OCI-LY3 (cell line): Measurements from ENCODE around the gene HSPB8.
"Not testable (repeated sequence)": the region's sequence is repeated elsewhere in the genome, so short reads cannot be mapped to it uniquely, and the experiment has no call there.

Source experiments
- H2AFZ ChIP-seq: fragments of 200-600, 300-600 bp; shearing (Covaris generic); 2 replicates; pipeline ENCODE4 v1.6.0; 2014; ENCODE audit warnings: antibody characterized with exemption, low read depth, low read length
- H3K27ac ChIP-seq: fragments of 200-600, 300-600 bp; sonication (generic); 2 replicates; pipeline ENCODE4 v1.5.1; 2014; ENCODE audit warnings: mild to moderate bottlenecking, low read length, moderate library complexity, mixed read lengths
- H3K27me3 ChIP-seq: fragments of 200-600, 300-600 bp; sonication (generic); 2 replicates; pipeline ENCODE4 v1.6.1; 2014; ENCODE audit warnings: low read depth, low read length, mixed read lengths
- H3K36me3 ChIP-seq: fragments of 200-600, 300-600 bp; sonication (generic); replicated peaks from 2 replicates; pipeline ENCODE3; 2014; ENCODE audit warnings: low read depth, low read length, mixed read lengths
- H3K4me1 ChIP-seq: fragments of 300-600, 200-600 bp; sonication (generic); 2 replicates; pipeline ENCODE4 v1.6.1; 2014; ENCODE audit warnings: low read length, mixed read lengths
- H3K4me2 ChIP-seq: fragments of 200-600, 300-600 bp; sonication (generic); 2 replicates; pipeline ENCODE4 v1.6.1; 2014; ENCODE audit warnings: low read length, mixed read lengths
- H3K4me3 ChIP-seq: fragments of 300-600, 200-600 bp; sonication (generic); 2 replicates; pipeline ENCODE4 v1.5.1; 2014; ENCODE audit warnings: antibody characterized with exemption, mild to moderate bottlenecking, low read length, moderate library complexity
- H3K79me2 ChIP-seq: fragments of 300-600, 200-600 bp; shearing (Covaris generic); 2 replicates; pipeline ENCODE4 v1.6.1; 2014; ENCODE audit warnings: mild to moderate bottlenecking, low read length, mixed read lengths
- H3K9ac ChIP-seq: fragments of 300-600, 200-600 bp; shearing (Covaris generic); 2 replicates; pipeline ENCODE4 v1.6.0; 2014; ENCODE audit warnings: mild to moderate bottlenecking, low read length, moderate library complexity
- H3K9me3 ChIP-seq: fragments of 200-600, 300-600 bp; shearing (Covaris generic); 2 replicates; pipeline ENCODE4 v1.6.1; 2014; ENCODE audit warnings: low read length, mixed read lengths; ENCODE audit not compliant: insufficient read depth
- H4K20me1 ChIP-seq: fragments of 200-600, 300-600 bp; sonication (generic); 2 replicates; pipeline ENCODE4 v1.6.1; 2016; ENCODE audit warnings: low read length, mixed read lengths; ENCODE audit not compliant: insufficient read depth
- EZH2phosphoT487 ChIP-seq: fragments of 200-600 bp; shearing (Covaris generic); IDR thresholded peaks from 2 replicates; pipeline ENCODE4 v1.6.1; 2018; ENCODE audit warnings: antibody characterized with exemption, mixed run types, low read depth
- TF ChIP-seq, protein P1 (sequence below): fragments of 200-600, 300-600 bp; sonication (generic); IDR thresholded peaks from 2 replicates; pipeline ENCODE4 v1.5.1; 2014; ENCODE audit warnings: antibody characterized with exemption, low read length, low read depth

The HSPB8 gene

DNA sequence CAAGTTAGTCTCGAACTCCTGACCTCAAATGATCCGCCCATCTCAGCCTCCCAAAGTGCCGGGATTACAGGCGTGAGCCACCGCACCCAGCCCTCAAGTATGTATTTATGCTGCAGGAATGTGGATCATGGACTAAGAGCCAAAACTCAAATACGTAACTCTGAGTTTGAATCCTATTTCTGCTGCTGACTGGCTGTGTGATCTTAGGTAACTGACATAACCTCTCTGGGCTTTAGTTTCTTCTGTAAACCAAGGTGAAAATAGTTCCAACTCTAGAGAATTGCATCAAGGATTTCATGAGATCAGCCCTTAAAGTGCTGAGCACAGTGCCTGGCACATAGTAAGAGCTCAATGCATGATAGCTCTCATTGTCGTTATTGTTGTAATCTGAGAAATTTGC, 37.4 kb downstream of the HSPB8 start:
- TF ChIP-seq EZH2phosphoT487 = no peak
- TF ChIP-seq, protein P1, sequence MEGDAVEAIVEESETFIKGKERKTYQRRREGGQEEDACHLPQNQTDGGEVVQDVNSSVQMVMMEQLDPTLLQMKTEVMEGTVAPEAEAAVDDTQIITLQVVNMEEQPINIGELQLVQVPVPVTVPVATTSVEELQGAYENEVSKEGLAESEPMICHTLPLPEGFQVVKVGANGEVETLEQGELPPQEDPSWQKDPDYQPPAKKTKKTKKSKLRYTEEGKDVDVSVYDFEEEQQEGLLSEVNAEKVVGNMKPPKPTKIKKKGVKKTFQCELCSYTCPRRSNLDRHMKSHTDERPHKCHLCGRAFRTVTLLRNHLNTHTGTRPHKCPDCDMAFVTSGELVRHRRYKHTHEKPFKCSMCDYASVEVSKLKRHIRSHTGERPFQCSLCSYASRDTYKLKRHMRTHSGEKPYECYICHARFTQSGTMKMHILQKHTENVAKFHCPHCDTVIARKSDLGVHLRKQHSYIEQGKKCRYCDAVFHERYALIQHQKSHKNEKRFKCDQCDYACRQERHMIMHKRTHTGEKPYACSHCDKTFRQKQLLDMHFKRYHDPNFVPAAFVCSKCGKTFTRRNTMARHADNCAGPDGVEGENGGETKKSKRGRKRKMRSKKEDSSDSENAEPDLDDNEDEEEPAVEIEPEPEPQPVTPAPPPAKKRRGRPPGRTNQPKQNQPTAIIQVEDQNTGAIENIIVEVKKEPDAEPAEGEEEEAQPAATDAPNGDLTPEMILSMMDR = no peak
- Histone ChIP-seq H3K4me1 (no peaks in the 10 kb centered on the region), H2AFZ (no peak overlapping the region), H3K4me3 (no peak overlapping the region), H3K79me2 (no peaks in the 10 kb centered on the region), H3K9ac (no peak overlapping the region), H3K9me3 (no peaks in the 10 kb centered on the region), H3K4me2 (no peak overlapping the region), H4K20me1 (no peaks in the 10 kb centered on the region), H3K27me3 (no peaks in the 10 kb centered on the region), H3K36me3 (no peaks in the 10 kb centered on the region), H3K27ac (no peak overlapping the region)

DNA sequence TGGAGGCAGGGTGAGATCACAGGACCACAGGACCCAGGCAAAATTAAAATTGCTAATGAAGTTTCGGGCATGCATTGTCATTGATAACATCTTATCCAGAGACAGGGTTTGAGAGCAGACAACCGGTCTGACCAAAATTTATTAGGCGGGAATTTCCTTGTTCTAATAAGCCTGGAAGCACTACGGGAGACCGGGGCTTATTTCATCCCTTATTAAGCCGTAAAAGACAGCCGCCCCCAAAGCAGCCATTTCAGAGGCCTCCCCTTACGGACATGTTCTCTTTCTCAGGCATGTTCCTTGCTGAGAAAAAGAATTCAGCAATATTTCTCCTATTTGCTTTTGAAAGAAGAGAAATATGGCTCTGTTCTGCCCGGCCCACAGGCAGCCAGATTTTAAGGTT, 40.1 kb downstream of the HSPB8 start:
- H3K27me3 ChIP-seq, H4K20me1 ChIP-seq, H2AFZ ChIP-seq, H3K9me3 ChIP-seq, H3K79me2 ChIP-seq, H3K36me3 ChIP-seq, H3K9ac ChIP-seq, H3K4me3 ChIP-seq, H3K27ac ChIP-seq, H3K4me2 ChIP-seq, H3K4me1 ChIP-seq: not testable (repeated sequence)

GRCh38 chr12:119222222-119222951, 43.7 kb downstream of the HSPB8 start:
- H3K4me2 ChIP-seq = no peak overlapping the region
- no peaks in the 10 kb centered on the region for H3K79me2 ChIP-seq
- TF ChIP-seq, protein P1 = no peak
- no peak for TF ChIP-seq EZH2phosphoT487
- no peaks in the 10 kb centered on the region for H3K9me3 ChIP-seq
- H4K20me1 ChIP-seq = no peaks in the 10 kb centered on the region
- no peak overlapping the region for H2AFZ ChIP-seq
- no peaks in the 10 kb centered on the region for H3K36me3 ChIP-seq
- no peaks in the 10 kb centered on the region for H3K27me3 ChIP-seq
- no peak overlapping the region for H3K4me3 ChIP-seq
- no peak overlapping the region for H3K27ac ChIP-seq
- H3K4me1 ChIP-seq = no peaks in the 10 kb centered on the region
- no peak overlapping the region for H3K9ac ChIP-seq

DNA sequence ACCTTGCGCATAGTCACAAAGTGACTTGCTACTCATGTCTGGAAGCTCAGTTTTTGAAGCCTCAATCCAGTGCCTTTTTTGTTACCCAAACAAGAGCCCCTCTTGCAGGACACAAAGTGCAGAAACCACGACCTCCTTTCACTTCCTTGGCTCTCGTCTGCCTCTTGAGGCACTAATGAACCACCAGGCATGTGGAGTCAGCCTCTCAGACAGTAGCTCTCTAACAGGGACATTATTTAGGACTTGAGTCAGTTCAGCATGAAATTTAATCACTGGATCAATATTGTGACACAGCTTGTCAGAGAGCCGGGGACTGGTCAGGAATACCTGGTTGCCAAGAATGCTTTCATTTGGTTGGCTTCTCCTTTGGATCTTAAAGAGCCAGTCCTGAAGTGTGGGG, 46.7 kb downstream of the HSPB8 start:
- no peaks in the 10 kb centered on the region for H3K27me3 ChIP-seq
- TF ChIP-seq, protein P1 = no peak
- no peak for TF ChIP-seq EZH2phosphoT487
- H3K4me3 ChIP-seq = no peak overlapping the region
- H3K4me2 ChIP-seq = no peak overlapping the region
- no peaks in the 10 kb centered on the region for H3K36me3 ChIP-seq
- no peaks in the 10 kb centered on the region for H3K9me3 ChIP-seq
- no peak overlapping the region for H3K9ac ChIP-seq
- H3K79me2 ChIP-seq = no peaks in the 10 kb centered on the region
- H3K4me1 ChIP-seq = no peaks in the 10 kb centered on the region
- H2AFZ ChIP-seq = no peak overlapping the region
- no peaks in the 10 kb centered on the region for H4K20me1 ChIP-seq
- H3K27ac ChIP-seq = no peak overlapping the region
